ENCODE measurements around the gene PSMG3. TPM values are rescaled to one million over a fixed set of nuclear protein-coding genes. Genes with fewer than 3 reads are reported as not detected.

PSMG3 gene
- total and polyA plus RNA-seq, 2 of the 8 experiments (the other 6 are each of a cell fraction or from before 2014, with no cell fraction given) = 30.2 to 62.0 TPM

DNA sequence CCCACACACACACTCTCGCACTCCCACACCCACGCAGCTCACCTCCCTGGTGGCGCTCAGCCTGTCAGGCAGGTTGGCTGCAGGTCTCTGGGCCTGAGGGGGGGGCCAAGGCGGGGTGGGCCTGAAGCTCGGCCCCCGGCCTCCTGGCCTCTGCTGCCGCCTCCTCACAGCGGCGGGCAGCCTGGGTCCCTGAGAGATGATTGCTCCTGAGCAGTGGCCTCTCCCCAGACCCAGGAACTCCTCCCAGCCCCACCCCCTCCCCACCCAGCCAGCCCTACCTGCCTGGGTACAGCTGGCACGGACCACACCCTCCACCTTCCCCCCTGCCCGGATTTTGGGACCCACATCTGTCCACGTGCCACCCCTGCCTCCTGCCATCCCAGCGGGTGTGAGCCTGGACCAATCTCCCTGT, 9.2 kb downstream of the PSMG3 start:
- no peak overlapping the region for H3K4me3 ChIP-seq (ENCODE audit: extremely low read depth in 1 of 4, insufficient read depth in 2 of 4, low read depth in 3 of 4, low read length in 4 of 4)
- H2BK15ac ChIP-seq (ENCODE audit: low read length) = no peak overlapping the region
- TF ChIP-seq ASH2L (IDR thresholded peaks at IDR 0.05; ENCODE audit: low read length) (no peak), RFX5 (IDR thresholded peaks at IDR 0.05; ENCODE audit: borderline replicate concordance, low read depth, low read length) (no peak), TCF12 (IDR thresholded peaks at IDR 0.05; ENCODE audit: low read depth, low read length) (no peak), RNF2 (IDR thresholded peaks at IDR 0.05; ENCODE audit: borderline replicate concordance, low read depth, low read length, missing control alignments, poor library complexity, severe bottlenecking) (no peak), POLR2A (IDR thresholded peaks at IDR 0.05; ENCODE audit: control extremely low read depth in 1 of 2, low read depth in 2 of 2, low read length in 2 of 2) (no peak)
- TF ChIP-seq, protein P1, sequence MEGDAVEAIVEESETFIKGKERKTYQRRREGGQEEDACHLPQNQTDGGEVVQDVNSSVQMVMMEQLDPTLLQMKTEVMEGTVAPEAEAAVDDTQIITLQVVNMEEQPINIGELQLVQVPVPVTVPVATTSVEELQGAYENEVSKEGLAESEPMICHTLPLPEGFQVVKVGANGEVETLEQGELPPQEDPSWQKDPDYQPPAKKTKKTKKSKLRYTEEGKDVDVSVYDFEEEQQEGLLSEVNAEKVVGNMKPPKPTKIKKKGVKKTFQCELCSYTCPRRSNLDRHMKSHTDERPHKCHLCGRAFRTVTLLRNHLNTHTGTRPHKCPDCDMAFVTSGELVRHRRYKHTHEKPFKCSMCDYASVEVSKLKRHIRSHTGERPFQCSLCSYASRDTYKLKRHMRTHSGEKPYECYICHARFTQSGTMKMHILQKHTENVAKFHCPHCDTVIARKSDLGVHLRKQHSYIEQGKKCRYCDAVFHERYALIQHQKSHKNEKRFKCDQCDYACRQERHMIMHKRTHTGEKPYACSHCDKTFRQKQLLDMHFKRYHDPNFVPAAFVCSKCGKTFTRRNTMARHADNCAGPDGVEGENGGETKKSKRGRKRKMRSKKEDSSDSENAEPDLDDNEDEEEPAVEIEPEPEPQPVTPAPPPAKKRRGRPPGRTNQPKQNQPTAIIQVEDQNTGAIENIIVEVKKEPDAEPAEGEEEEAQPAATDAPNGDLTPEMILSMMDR (IDR thresholded peaks at IDR 0.05; ENCODE audit: control extremely low read depth in 1 of 3, insufficient read depth in 1 of 3, low read depth in 1 of 3, low read length in 3 of 3) = no peak
- H2BK120ac ChIP-seq (replicated peaks; ENCODE audit: low read depth, low read length) = no peak overlapping the region
- H3K4me1 ChIP-seq (replicated peaks in 1 of 4; ENCODE audit: control insufficient read depth in 3 of 4, insufficient read depth in 4 of 4, low read length in 3 of 4) = peaks cover 0 to 8% (median 6%) of the 10 kb centered on the region in 4 experiments; a peak in 6 of 7 replicates
- no peak overlapping the region for H3K56ac ChIP-seq (replicated peaks; ENCODE audit: insufficient read length, low read depth, low read length)
- CTCF ChIA-PET (ENCODE audit: partially characterized antibody) = interaction anchor here (0.9 to 3.2 kb wide), 4 partner anchors 8 to 48 kb away, joined by 3 to 12 read pairs (median 4); no protein-coding TSS in a partner anchor
- H4K20me1 ChIP-seq (replicated peaks in 1 of 2; ENCODE audit: control insufficient read depth in 1 of 2, insufficient read depth in 2 of 2, low read length in 2 of 2) = no peaks in the 10 kb centered on the region
- H3K23me2 ChIP-seq (ENCODE audit: low read depth, low read length) = no peaks in the 10 kb centered on the region
- peak overlapping the region; percentile 5 for H4K91ac ChIP-seq (replicated peaks; ENCODE audit: insufficient read length, low read length)
- H3K27me3 ChIP-seq (replicated peaks in 1 of 4; ENCODE audit: control insufficient read depth in 3 of 4, extremely low read depth in 1 of 4, insufficient read depth in 3 of 4, low read length in 3 of 4) = no peaks in the 10 kb centered on the region
- WGBS, 2 experiments (ENCODE audit: extremely low coverage in 1 of 2, insufficient coverage in 1 of 2, insufficient read length in 1 of 2, insufficient replicate concordance in 2 of 2, low coverage in 1 of 2, low lambda C conversion rate in 2 of 2, missing lambda C conversion rate in 1 of 2) = 83% methylated on average over 4 of the region's 13 CpGs; no CpG with 5 or more reads in 1 of the 2 experiments
- no peak for DNase-seq (ENCODE audit: low read depth in 1 of 2, low spot score in 2 of 2)
- no peak overlapping the region for H4K5ac ChIP-seq (ENCODE audit: insufficient read length, low read depth, low read length)
- H3K27ac ChIP-seq (ENCODE audit: low read depth, low read length) = no peak overlapping the region
- H2BK20ac ChIP-seq (ENCODE audit: low read length) = no peak overlapping the region
- no peak overlapping the region for H3K4ac ChIP-seq (replicated peaks; ENCODE audit: insufficient read length, low read depth, low read length)
- H3K18ac ChIP-seq (ENCODE audit: extremely low read depth, low read length) = no peak overlapping the region
- 0 out of 2 replicates have a peak overlapping the region, but pooled peaks have one; percentile 16 for H2BK5ac ChIP-seq (ENCODE audit: low read depth, low read length)
- POLR2A ChIA-PET (ENCODE audit: partially characterized antibody) = no interaction called here
- H3K9ac ChIP-seq (replicated peaks in 1 of 4; ENCODE audit: extremely low read depth in 1 of 4, low read depth in 3 of 4, low read length in 3 of 4) = no peak overlapping the region
- H3K4me2 ChIP-seq (ENCODE audit: insufficient read depth in 1 of 2, low read depth in 2 of 2, low read length in 2 of 2) = no peak overlapping the region
- H2AFZ ChIP-seq (ENCODE audit: low read length) = no peak overlapping the region
- H4K8ac ChIP-seq (ENCODE audit: extremely low read depth, insufficient read depth, low read length) = peak overlapping the region; percentile 28; the same call in 1 of the 2 replicates
- H3K79me2 ChIP-seq (ENCODE audit: control insufficient read depth in 1 of 2, insufficient read depth in 2 of 2, low read length in 2 of 2) = no peaks in the 10 kb centered on the region
- no peaks in the 10 kb centered on the region; a peak in 1 of 8 replicates for H3K36me3 ChIP-seq (ENCODE audit: control insufficient read depth in 2 of 4, insufficient read depth in 4 of 4, low read length in 3 of 4)
- no peaks in the 10 kb centered on the region for H3K9me3 ChIP-seq (ENCODE audit: insufficient read depth in 2 of 2, low read depth in 1 of 2, low read length in 1 of 2)
- peak overlapping the region; percentile 75; the same call in 1 of the 2 replicates for H2BK12ac ChIP-seq (ENCODE audit: low read depth, low read length)
- H3K23ac ChIP-seq (ENCODE audit: insufficient read length) = no peak overlapping the region
- no peaks in the 10 kb centered on the region for H3K79me1 ChIP-seq (ENCODE audit: low read depth, low read length)
- H2AK5ac ChIP-seq (ENCODE audit: low read depth, low read length) = no peak overlapping the region
- FAIRE-seq = no peak
- H3K14ac ChIP-seq (ENCODE audit: insufficient read length) = no peak overlapping the region
